Measurements from ENCODE around the gene ARHGAP31.

GRCh38 chr3:119245778-119246177 lies 48.4 kb upstream of the ARHGAP31 start:
- no peak for TF ChIP-seq SUZ12 (IDR thresholded peaks at IDR 0.05; ENCODE audit: extremely low read depth, insufficient read depth, insufficient read length)
- no peak for TF ChIP-seq YY1 (IDR thresholded peaks at IDR 0.05; ENCODE audit: insufficient read depth, insufficient read length)
- no peak for TF ChIP-seq ZNF274 (IDR thresholded peaks at IDR 0.05; ENCODE audit: low read depth, low read length)
